SK-N-SH (cell line): ENCODE results near the gene ASPSCR1.

Experiments
- CHD2 ChIP-seq: fragments of 150-350 bp; IDR thresholded peaks from 2 replicates; pipeline ENCODE4 v1.6.1; 2018; ENCODE audit warnings: low read length; ENCODE audit not compliant: partially characterized antibody
- CTCF ChIP-seq: fragments of 200-600 bp; sonication (generic); IDR thresholded peaks from 2 replicates; pipeline ENCODE4 v1.6.1; 2017; ENCODE audit warnings: antibody characterized with exemption, mild to moderate bottlenecking, moderate library complexity
- FOXM1 ChIP-seq: IDR thresholded peaks from 2 replicates; pipeline ENCODE4 v1.4.0; 2012; ENCODE audit warnings: low read depth, mild to moderate bottlenecking
- GABPA ChIP-seq: IDR thresholded peaks from 2 replicates; pipeline ENCODE4 v1.4.0; 2012; ENCODE audit warnings: low read depth, mild to moderate bottlenecking

GRCh38 chr17:82012640-82013295, 35.3 kb downstream of the ASPSCR1 start:
- no peak for TF ChIP-seq CHD2
- no peak for TF ChIP-seq GABPA
- TF ChIP-seq CTCF, result no peak
- no peak for TF ChIP-seq FOXM1
